IMR-90 (cell line): ENCODE results near the gene KIF22. TPM values are rescaled to one million over a fixed set of nuclear protein-coding genes. Genes with fewer than 3 reads are reported as not detected.

Source experiments
- ATAC-seq: fragments of 200-7000 bp; cut with Tn5 transposase; 2 replicates; pipeline ENCODE4 v1.9.1; 2020; ENCODE audit warnings: low read depth, mild to moderate bottlenecking, moderate library complexity
- BruUV-seq: library from RNA; stranded (reverse); fragments of 400-500 nt; replicated peaks from 2 replicates; lab custom pipeline; 2021; lab: Mats Ljungman, UMichigan
- CTCF ChIA-PET: fragments of 300-600 bp; formaldehyde crosslinking; extraction: SDS; loops from one replicate; lab custom pipeline; 2021; ENCODE audit warnings: antibody characterized with exemption; lab: Yijun Ruan, JAX
- POLR2A ChIA-PET: fragments of 300-600 bp; sonication (Branson Sonifier 250); formaldehyde crosslinking; loops from one replicate; lab custom pipeline; 2022; ENCODE audit warnings: antibody characterized with exemption; ENCODE audit not compliant: unreplicated experiment; lab: Charles Lee
- DNase-seq: peaks from one replicate; pipeline ENCODE4 v3.0.0; 2013
- H2AFZ ChIP-seq: replicated peaks from 2 replicates; pipeline ENCODE3; 2013; ENCODE audit warnings: low read length, mild to moderate bottlenecking; ENCODE audit not compliant: poor library complexity
- H2AK5ac ChIP-seq: 2 replicates; pipeline ENCODE4 v1.6.1; 2013; ENCODE audit warnings: low read depth, low read length, inconsistent platforms
- H2AK9ac ChIP-seq: replicated peaks from 2 replicates; pipeline ENCODE3; 2013; ENCODE audit warnings: mild to moderate bottlenecking, low read depth, low read length, moderate library complexity; ENCODE audit not compliant: poor library complexity
- H2BK120ac ChIP-seq: 2 replicates; pipeline ENCODE4 v1.6.1; 2013; ENCODE audit warnings: low read depth, low read length, inconsistent platforms
- H2BK15ac ChIP-seq: 3 replicates; pipeline ENCODE4 v1.6.1; 2013; ENCODE audit warnings: low read depth, low read length, inconsistent platforms
- H2BK20ac ChIP-seq: 2 replicates; pipeline ENCODE4 v1.6.1; 2013; ENCODE audit warnings: low read depth, mild to moderate bottlenecking, inconsistent platforms, low read length, moderate library complexity
- H2BK5ac ChIP-seq: 2 replicates; pipeline ENCODE4 v1.6.1; 2013; ENCODE audit warnings: mild to moderate bottlenecking, low read depth, low read length, inconsistent platforms; ENCODE audit not compliant: poor library complexity, severe bottlenecking
- H3K14ac ChIP-seq: replicated peaks from 2 replicates; pipeline ENCODE4 v1.6.1; 2013; ENCODE audit warnings: low read depth, low read length, inconsistent platforms
- H3K18ac ChIP-seq: 2 replicates; pipeline ENCODE4 v1.6.1; 2013; ENCODE audit warnings: low read depth, low read length, control low read depth
- H3K23ac ChIP-seq: 2 replicates; pipeline ENCODE4 v1.6.1; 2013; ENCODE audit warnings: low read depth, low read length, inconsistent platforms
- H3K27ac ChIP-seq: 2 replicates; pipeline ENCODE4 v1.5.1; 2013; ENCODE audit warnings: mild to moderate bottlenecking, control low read depth, low read length; ENCODE audit not compliant: insufficient read depth
- H3K27me3 ChIP-seq: 2 replicates; pipeline ENCODE4 v1.6.1; 2013; ENCODE audit warnings: low read length; ENCODE audit not compliant: control insufficient read depth, insufficient read depth
- H3K36me3 ChIP-seq: 2 replicates; pipeline ENCODE4 v1.6.1; 2013; ENCODE audit warnings: low read length, mixed read lengths; ENCODE audit not compliant: control insufficient read depth, insufficient read depth
- H3K4ac ChIP-seq: 2 replicates; pipeline ENCODE4 v1.6.1; 2013; ENCODE audit warnings: low read depth, low read length, inconsistent platforms
- H3K4me1 ChIP-seq: 2 replicates; pipeline ENCODE4 v1.6.1; 2013; ENCODE audit warnings: low read length, mixed read lengths; ENCODE audit not compliant: control insufficient read depth, insufficient read depth
- H3K4me2 ChIP-seq: 2 replicates; pipeline ENCODE4 v1.6.1; 2013; ENCODE audit warnings: low read depth, mild to moderate bottlenecking, control low read depth, low read length, moderate library complexity
- H3K4me3 ChIP-seq: 2 replicates; pipeline ENCODE4 v1.5.1; 2013; ENCODE audit warnings: low read depth, mild to moderate bottlenecking, control low read depth, low read length, moderate library complexity; ENCODE audit not compliant: insufficient read depth
- H3K56ac ChIP-seq: 2 replicates; pipeline ENCODE4 v1.6.1; 2013; ENCODE audit warnings: low read length, inconsistent platforms; ENCODE audit not compliant: insufficient read depth; ENCODE audit errors: extremely low read depth
- H3K79me1 ChIP-seq, 2 experiments: 2 replicates each; pipeline ENCODE4 v1.6.1; 2013; ENCODE audit warnings: low read length in 2 of 2, inconsistent platforms in 1 of 2, low read depth in 1 of 2
- H3K9ac ChIP-seq: 2 replicates; pipeline ENCODE4 v1.6.1; 2013; ENCODE audit warnings: low read depth, low read length, control low read depth
- H3K9me1 ChIP-seq: 2 replicates; pipeline ENCODE4 v1.6.1; 2013; ENCODE audit warnings: low read length, inconsistent platforms; ENCODE audit not compliant: insufficient read depth
- H3K9me3 ChIP-seq: 2 replicates; pipeline ENCODE4 v1.6.1; 2013; ENCODE audit warnings: low read length; ENCODE audit not compliant: control insufficient read depth, insufficient read depth
- H4K20me1 ChIP-seq: 2 replicates; pipeline ENCODE4 v1.6.1; 2013; ENCODE audit warnings: low read length, inconsistent platforms; ENCODE audit not compliant: insufficient read depth
- H4K5ac ChIP-seq: 2 replicates; pipeline ENCODE4 v1.6.1; 2013; ENCODE audit warnings: mild to moderate bottlenecking, low read depth, low read length, control low read depth
- H4K8ac ChIP-seq, 2 experiments: 2 replicates each; pipeline ENCODE4 v1.6.1; 2013; ENCODE audit warnings: low read depth in 2 of 2, low read length in 2 of 2, control low read depth in 1 of 2, inconsistent platforms in 1 of 2
- H4K91ac ChIP-seq: 2 replicates; pipeline ENCODE4 v1.6.1; 2013; ENCODE audit warnings: low read depth, low read length, inconsistent platforms; ENCODE audit not compliant: insufficient read depth
- CEBPB ChIP-seq: IDR thresholded peaks from 2 replicates; pipeline ENCODE4 v1.6.1; 2012; ENCODE audit warnings: low read depth, low read length, improper control_type of control experiment
- CTCF ChIP-seq: conservative IDR thresholded peaks from 2 replicates; pipeline ENCODE4 v1.5.1; 2012; ENCODE audit warnings: mild to moderate bottlenecking, low read depth, low read length, improper control_type of control experiment
- FOS ChIP-seq: fragments of 150-350 bp; IDR thresholded peaks from 2 replicates; pipeline ENCODE4 v1.6.1; 2016; ENCODE audit warnings: low read depth, low read length
- MAFK ChIP-seq: IDR thresholded peaks from 2 replicates; pipeline ENCODE4 v1.6.1; 2012; ENCODE audit warnings: low read depth, low read length, improper control_type of control experiment
- MAZ ChIP-seq: IDR thresholded peaks from 2 replicates; pipeline ENCODE4 v1.6.1; 2012; ENCODE audit warnings: low read depth, mild to moderate bottlenecking, low read length, improper control_type of control experiment, moderate library complexity, borderline replicate concordance
- MXI1 ChIP-seq: IDR thresholded peaks from 2 replicates; pipeline ENCODE4 v1.6.1; 2012; ENCODE audit warnings: low read depth, mild to moderate bottlenecking, low read length, moderate library complexity, borderline replicate concordance
- NFE2L2 ChIP-seq: fragments of 150-350 bp; IDR thresholded peaks from 2 replicates; pipeline ENCODE4 v1.6.1; 2016; ENCODE audit warnings: low read depth, mild to moderate bottlenecking, low read length
- RAD21 ChIP-seq: IDR thresholded peaks from 2 replicates; pipeline ENCODE4 v1.6.1; 2012; ENCODE audit warnings: low read length, improper control_type of control experiment
- RCOR1 ChIP-seq: IDR thresholded peaks from 2 replicates; pipeline ENCODE4 v1.6.1; 2012; ENCODE audit warnings: mild to moderate bottlenecking, low read length, improper control_type of control experiment; ENCODE audit not compliant: insufficient replicate concordance
- RFX5 ChIP-seq: IDR thresholded peaks from 2 replicates; pipeline ENCODE4 v1.8.0; 2012; ENCODE audit warnings: low read depth, mild to moderate bottlenecking, low read length, moderate library complexity
- SMC3 ChIP-seq: fragments of 150-350 bp; IDR thresholded peaks from 2 replicates; pipeline ENCODE4 v1.6.1; 2016; ENCODE audit warnings: low read depth, mild to moderate bottlenecking, antibody characterized with exemption, low read length, moderate library complexity
- WGBS, 2 experiments: methylation state at CpG; one replicate each; pipeline versions ENCODE4 v1.1.5 to v1.1.7; 2013; ENCODE audit warnings: missing lambda C conversion rate in 2 of 2; ENCODE audit not compliant: insufficient read length in 1 of 2; ENCODE audit errors: extremely low coverage in 2 of 2; 5-methylcytosine and 5-hydroxymethylcytosine counted together
- dilution Hi-C: fragments of 300-500 bp; cut with HindIII; formaldehyde crosslinking; loops from one replicate; pipeline ENCODE4 v1.14.3; 2018; ENCODE audit warnings: low sequenced_read_pairs; ENCODE audit not compliant: unreplicated experiment
- in situ Hi-C: fragments of 300-500 bp; cut with MboI; formaldehyde crosslinking; loops from 3 replicates; pipeline ENCODE4 v1.14.3; 2019; ENCODE audit warnings: low sequenced_read_pairs, inconsistent platforms, mixed read lengths
- intact Hi-C: fragments of 100-400 bp; cut with micrococcal nuclease; formaldehyde crosslinking; loops from 2 replicates; pipeline ENCODE4 v1.10.0; 2022
- polyA plus RNA-seq, 3 experiments: library from polyadenylated mRNA; depleted of rRNA; stranded (reverse); fragments of >200 nt; gene quantifications; 2 replicates each; pipeline ENCODE4 v1.2.3, GENCODE V29; 2012; ENCODE audit warnings: low replicate concordance in 1 of 3
- total RNA-seq: library from RNA; depleted of rRNA; stranded (reverse); fragments of >200 nt; gene quantifications from 2 replicates; pipeline ENCODE4 v1.2.3, GENCODE V29; 2012
- TF ChIP-seq, protein P1 (sequence below): fragments of 150-350 bp; IDR thresholded peaks from 2 replicates; pipeline ENCODE4 v1.6.1; 2017; ENCODE audit warnings: mild to moderate bottlenecking, antibody characterized with exemption, low read length, low read depth

KIF22 gene
- total and polyA plus RNA-seq, 2 of the 4 experiments (the other 2 are of a cell fraction), result 43.0 to 65.1 TPM

- 80% methylated on average over 1 of the region's 15 CpGs; no CpG with 5 or more reads in 1 of the 2 experiments for WGBS, 2 experiments
- Histone ChIP-seq H2BK15ac (no peak overlapping the region), H3K27ac (no peak overlapping the region), H2BK20ac (no peak overlapping the region), H4K8ac (no peak overlapping the region), H3K4ac (no peak overlapping the region), H4K91ac (no peak overlapping the region), H3K9me1 (0 out of 2 replicates have a peak, but pooled peaks cover 3% of the 10 kb centered on the region), H3K4me3 (no peak overlapping the region), H3K4me1 (no peaks in the 10 kb centered on the region; the same call in 1 of the 2 replicates), H3K14ac (no peak overlapping the region), H2AK5ac (no peak overlapping the region), H3K18ac (no peak overlapping the region), H3K9me3 (no peaks in the 10 kb centered on the region), H2AFZ (peak overlapping the region; percentile 61), H4K20me1 (no peaks in the 10 kb centered on the region), H3K56ac (no peak overlapping the region), H3K79me1 (peaks cover 0 to 15% of the 10 kb centered on the region in 2 experiments; a peak in 1 of 4 replicates), H3K36me3 (peaks cover 46% of the 10 kb centered on the region), H2BK120ac (no peak overlapping the region), H3K4me2 (no peak overlapping the region), H3K27me3 (no peaks in the 10 kb centered on the region), H2AK9ac (peak overlapping the region; percentile 52), H2BK5ac (no peak overlapping the region), H4K5ac (no peak overlapping the region), H3K23ac (no peak overlapping the region), H3K9ac (no peak overlapping the region)
- ATAC-seq, result peak; percentile 84
- ChIA-PET POLR2A (interaction anchor here (0.6 to 1.1 kb wide), 4 partner anchors 29 to 150 kb away, joined by 3 to 6 read pairs (median 4); no protein-coding TSS in a partner anchor), CTCF (interaction anchor here (0.6 to 1.9 kb wide), 14 partner anchors 9 to 72 kb away, joined by 3 to 10 read pairs (median 4); partner anchors contain the start of genes CDIPT, MVP and PAGR1)
- no TSS peak for BruUV-seq
- peak; percentile 63 for DNase-seq
- intact Hi-C loops (loop anchor here (1.0 kb wide), 2 partner anchors 41 to 148 kb away; no protein-coding TSS in a partner anchor), in situ Hi-C loops (no loop called here), dilution Hi-C loops (no loop called here)
- TF ChIP-seq MAZ (no peak), CEBPB (0 out of 2 replicates have a peak, but pooled peaks have one; percentile 18), FOS (no peak), SMC3 (peak; percentile 83), RCOR1 (no peak), CTCF (peak; percentile 74), NFE2L2 (no peak), RAD21 (peak; percentile 76), MXI1 (no peak), MAFK (no peak), RFX5 (no peak)
- TF ChIP-seq, protein P1, sequence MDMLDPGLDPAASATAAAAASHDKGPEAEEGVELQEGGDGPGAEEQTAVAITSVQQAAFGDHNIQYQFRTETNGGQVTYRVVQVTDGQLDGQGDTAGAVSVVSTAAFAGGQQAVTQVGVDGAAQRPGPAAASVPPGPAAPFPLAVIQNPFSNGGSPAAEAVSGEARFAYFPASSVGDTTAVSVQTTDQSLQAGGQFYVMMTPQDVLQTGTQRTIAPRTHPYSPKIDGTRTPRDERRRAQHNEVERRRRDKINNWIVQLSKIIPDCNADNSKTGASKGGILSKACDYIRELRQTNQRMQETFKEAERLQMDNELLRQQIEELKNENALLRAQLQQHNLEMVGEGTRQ, result no peak
Measured at GRCh38 chr16:29848420-29849297, 58.1 kb downstream of the KIF22 start.
